HPDE6-E6E7 (cell line): ENCODE data around the gene HCK.

Experiments used
- DNase-seq: peaks from one replicate; pipeline ENCODE4 v3.0.0; 2011; ENCODE audit warnings: missing footprints; ENCODE audit errors: extremely low spot score

HCK gene

GRCh38 chr20:32057656-32058184 is 5.7 kb downstream of the HCK start:
- no peak for DNase-seq

DNA sequence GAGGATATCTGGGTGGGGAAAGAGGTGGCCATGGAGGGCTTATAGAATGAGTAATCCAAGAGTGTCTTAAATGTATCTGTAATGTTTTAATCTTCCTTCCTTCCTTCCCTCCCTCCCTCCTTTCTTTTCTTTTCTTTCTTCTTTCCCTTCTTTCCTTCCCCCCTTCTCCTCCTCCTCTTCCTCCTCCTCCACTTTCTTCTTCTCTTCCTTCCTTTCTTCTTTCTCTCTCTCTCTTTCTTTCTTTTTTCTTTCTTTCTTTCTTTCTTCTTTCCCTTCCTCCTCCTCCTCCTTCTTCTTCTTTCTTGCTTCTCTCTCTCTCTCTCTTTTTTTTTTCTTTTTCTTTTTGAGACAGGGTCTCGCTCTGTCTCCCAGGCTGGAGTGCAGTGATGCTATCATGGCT is 7.1 kb downstream of the HCK start:
- DNase-seq = no peak

- no peak for DNase-seq
These were observed 10.7 kb downstream of the HCK start for GRCh38 chr20:32062776-32063170.

DNA sequence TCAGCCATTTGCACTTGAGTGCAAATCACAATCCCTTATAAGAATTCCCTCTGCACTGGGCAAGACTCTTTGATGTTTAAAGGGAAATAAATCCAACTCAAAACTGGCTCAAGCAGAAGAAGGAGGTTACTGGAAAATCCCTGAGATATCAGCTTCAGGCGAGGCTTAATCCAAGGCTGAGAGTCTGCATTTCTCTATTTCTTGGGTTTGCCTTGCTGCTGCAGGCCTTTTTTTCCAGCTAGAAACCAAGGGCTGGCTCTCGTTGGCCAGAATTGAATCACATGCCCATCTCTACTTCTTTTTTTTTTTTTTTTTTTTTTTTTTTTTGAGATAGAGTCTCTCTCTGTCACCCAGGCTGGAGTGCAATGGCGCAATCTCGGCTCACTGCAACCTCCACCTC is 11.7 kb downstream of the HCK start:
- DNase-seq = no peak

- no peak for DNase-seq
These were observed 12.6 kb downstream of the HCK start for GRCh38 chr20:32064667-32065066.

- DNase-seq = no peak
These were observed 15.3 kb downstream of the HCK start for GRCh38 chr20:32067234-32067821.

DNA sequence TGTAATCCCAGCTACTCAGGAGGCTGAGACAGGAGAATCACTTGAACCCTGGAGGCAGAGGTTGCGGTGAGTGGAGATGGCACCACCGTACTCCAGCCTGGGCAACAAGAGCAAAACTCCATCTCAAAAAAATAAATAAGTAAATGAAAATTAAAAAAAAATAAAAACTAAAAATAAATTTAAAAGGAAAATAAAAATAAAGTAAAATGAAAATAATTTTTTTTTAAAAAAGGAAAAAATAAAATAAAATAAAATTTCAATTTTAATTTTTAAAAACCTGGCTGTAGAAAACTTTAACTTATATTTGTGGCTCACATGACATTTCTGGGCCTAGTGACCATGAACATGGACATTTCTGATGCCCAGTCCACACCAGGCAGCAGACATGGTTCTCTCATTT is 16.1 kb downstream of the HCK start:
- no peak for DNase-seq

DNA sequence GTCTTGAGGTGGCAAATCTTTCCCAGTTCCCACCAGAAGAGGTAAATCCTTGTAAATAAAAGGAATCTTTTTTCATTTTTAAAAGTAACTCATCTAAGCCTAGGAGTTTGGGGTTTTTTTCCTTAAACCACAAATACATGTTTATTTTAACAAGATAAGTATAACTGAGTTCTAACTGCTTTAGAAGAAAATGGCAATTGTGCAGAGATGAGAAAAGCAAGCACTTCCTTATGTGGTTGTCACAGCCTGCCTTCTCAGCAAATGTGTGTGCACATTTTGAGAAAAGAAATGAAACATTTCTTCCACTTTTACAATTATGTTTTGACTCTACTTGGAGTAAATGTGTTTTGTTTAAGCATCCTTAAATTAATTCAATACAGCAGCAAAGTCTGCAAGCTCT is 17.7 kb downstream of the HCK start:
- DNase-seq = no peak

GRCh38 chr20:32070282-32070681 is 18.2 kb downstream of the HCK start:
- DNase-seq = no peak

GRCh38 chr20:32070690-32071213 is 18.7 kb downstream of the HCK start:
- no peak for DNase-seq

GRCh38 chr20:32071395-32072167 is 19.5 kb downstream of the HCK start:
- DNase-seq = no peak

DNA sequence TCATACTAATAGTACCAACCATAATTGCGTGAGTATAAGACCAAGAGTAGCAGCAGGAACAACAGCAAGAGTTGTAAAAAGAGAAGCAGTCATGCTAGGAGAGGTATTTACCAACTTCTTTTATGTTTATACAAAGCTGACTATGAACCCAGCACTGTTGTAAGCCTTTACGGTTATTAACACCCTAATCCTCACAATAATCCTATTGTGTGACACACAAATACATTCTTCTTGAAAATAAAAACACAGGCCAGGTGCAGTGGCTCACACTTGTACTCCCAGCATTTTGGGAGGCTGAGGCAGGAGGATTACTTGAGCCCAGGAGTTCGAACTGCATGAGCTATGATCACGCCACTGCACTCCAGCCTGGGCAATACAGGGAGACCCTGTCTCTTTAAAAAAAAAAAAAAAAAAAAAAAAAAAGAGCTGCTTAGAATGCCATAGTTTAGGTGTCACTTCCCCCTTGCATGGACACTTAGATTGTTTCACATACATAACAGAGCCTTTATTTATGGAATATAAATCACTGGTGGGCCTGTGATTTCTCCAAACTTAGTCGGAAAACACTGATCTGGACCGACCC is 20.2 kb downstream of the HCK start:
- no peak for DNase-seq

DNA sequence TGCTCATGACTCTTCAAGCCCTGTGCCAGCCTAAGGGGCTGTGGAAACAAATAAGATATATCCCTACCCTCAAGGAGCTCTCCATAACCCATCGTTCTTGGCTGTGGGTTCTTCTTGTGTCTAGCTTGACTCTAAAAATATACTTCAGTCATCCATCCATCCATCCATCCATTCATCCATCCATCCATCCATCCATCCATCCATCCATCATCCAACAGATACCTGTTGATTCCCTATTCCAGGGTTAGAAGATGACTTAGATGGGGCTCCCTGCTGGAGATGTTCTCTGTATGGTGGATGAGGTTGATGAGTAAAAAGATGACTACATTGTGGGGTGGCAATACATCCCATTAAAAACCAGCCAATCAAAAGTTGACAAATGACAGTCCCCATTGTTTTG is 23.5 kb downstream of the HCK start:
- no peak for DNase-seq

GRCh38 chr20:32077190-32077589 is 25.1 kb downstream of the HCK start:
- DNase-seq = no peak

GRCh38 chr20:32078322-32078721 is 26.3 kb downstream of the HCK start:
- DNase-seq = no peak

GRCh38 chr20:32078791-32079190 is 26.7 kb downstream of the HCK start:
- DNase-seq = no peak

DNA sequence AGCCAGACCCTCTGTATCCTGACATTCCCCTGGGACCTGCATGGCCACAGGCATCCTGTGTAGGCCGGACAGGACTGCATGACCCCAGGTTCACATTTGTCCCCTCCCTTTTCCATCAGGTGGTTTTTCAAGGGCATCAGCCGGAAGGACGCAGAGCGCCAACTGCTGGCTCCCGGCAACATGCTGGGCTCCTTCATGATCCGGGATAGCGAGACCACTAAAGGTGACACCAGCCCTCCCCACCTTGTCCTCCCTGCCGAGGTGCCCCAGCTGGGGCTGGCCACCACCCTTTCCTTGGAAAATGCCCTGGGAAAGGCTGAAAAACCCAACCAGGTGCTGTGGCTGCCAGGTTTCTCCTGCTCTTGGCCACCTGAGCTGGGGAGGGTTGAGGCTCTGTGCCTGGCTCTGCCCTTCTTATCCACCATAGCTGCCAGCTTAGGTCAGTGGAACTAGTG is 27.6 kb downstream of the HCK start:
- no peak for DNase-seq

DNA sequence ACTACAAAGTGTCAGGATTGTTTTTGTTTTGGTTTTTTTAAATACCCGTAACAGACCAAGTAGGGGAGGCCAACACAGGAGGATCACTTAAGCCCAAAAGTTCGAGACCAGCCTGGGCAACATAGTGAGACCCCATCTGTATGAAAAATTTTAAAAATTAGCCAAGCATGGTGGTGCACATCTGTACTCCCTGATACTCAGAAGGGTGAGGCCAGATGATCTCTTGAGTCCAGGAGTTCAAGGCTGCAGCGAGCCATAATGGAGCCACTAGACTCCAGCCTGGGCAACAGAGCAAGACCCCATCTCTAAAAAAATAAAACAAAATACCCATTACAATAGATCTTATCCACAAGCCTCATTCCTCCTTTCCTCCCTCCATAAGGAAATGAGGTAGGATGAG is 28.7 kb downstream of the HCK start:
- DNase-seq = no peak

GRCh38 chr20:32083469-32083868 is 31.4 kb downstream of the HCK start:
- no peak for DNase-seq

DNA sequence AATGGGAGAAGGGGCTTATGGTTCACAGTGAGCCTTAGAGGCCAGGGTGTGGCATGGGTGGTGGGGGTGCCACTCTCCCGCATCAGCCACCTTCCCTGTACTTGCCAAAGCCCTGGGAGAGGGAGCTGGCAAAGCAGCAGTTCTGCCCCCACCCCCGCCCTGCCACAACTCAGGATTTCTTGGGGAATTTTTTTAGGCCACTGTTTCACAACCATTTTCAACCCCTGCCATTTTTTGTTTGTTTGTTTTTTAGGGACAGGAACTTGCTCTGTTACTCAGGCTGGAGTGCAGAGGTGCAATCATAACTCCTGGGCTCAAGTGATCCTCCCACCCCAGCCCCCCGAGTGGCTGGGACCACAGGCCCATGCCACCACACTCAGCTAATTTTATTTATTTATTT is 35.0 kb downstream of the HCK start:
- no peak for DNase-seq

GRCh38 chr20:32088759-32089158 is 36.7 kb downstream of the HCK start:
- DNase-seq = no peak

DNA sequence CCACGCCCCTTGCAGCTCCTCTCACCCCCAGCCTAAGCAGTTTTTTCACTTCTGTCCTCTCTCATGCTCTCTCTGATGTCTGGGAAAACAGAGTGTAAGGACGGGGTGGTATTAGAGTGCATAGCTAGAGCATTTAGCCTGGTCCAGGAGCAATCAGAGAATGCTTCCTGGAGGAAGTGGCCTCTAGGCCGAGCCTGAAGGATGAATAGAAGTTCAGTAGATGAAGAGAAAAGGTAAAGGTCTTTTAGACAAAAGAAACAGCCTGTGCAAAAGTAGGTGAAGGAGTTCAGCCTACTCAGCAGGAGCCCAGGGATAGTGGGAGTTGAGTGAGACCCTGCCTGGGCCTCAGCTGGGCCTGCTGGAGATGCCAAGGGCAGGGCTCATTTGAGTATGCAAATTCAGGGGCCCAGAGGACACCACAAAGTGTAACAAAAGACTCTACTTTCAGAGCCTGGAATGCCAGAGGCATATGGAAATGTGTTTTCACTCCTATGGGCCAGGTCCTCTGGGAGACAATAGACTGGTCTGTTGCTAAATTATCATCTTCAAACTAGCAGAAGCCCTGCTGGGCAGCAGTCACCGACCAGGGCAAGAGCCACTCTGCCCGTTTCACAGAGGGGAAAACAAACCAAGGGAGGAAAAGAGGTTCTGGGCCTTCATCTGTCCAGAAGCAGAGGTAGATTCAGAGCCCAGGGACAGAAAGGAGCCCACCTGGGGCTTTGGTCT is 37.8 kb downstream of the HCK start:
- DNase-seq = no peak
